Lower leg skin (tissue), 4 donors: Measurements from ENCODE around the gene PUDP. TPM values are rescaled to one million over a fixed set of nuclear protein-coding genes. Genes with fewer than 3 reads are reported as not detected.

Source experiments
- DNase-seq, 2 donors: peaks; one replicate each; pipeline ENCODE4 v3.0.0-alpha.2; 2019; ENCODE audit warnings: low spot score in 2 of 2
- H3K4me3 ChIP-seq: fragments of 200-600 bp; sonication (generic); 2 replicates; pipeline ENCODE4 v1.5.1; 2017; ENCODE audit warnings: mild to moderate bottlenecking, low read depth; ENCODE audit not compliant: poor library complexity, severe bottlenecking
- CTCF ChIP-seq, 3 donors: fragments of 450-650 bp; IDR thresholded peaks; one replicate each; pipeline ENCODE4 v1.5.1; 2016; ENCODE audit warnings: antibody characterized with exemption in 3 of 3, mild to moderate bottlenecking in 3 of 3, moderate library complexity in 2 of 3
- POLR2A ChIP-seq, 2 donors: fragments of 450-650 bp; IDR thresholded peaks; one replicate each; pipeline ENCODE4 v1.6.1; 2016 to 2017; ENCODE audit warnings: antibody characterized with exemption in 2 of 2, mild to moderate bottlenecking in 1 of 2, moderate library complexity in 1 of 2
- WGBS, 2 donors: methylation state at CpG; one replicate each; pipeline ENCODE4 v1.1.5; 2018; 5-methylcytosine and 5-hydroxymethylcytosine counted together
- intact Hi-C: fragments of 100-400 bp; cut with DNase I; formaldehyde crosslinking; loops from one replicate; pipeline ENCODE4 v1.15.0; 2023; ENCODE audit warnings: low total_unique reads
- total RNA-seq, 4 donors: library from RNA; depleted of rRNA; stranded (reverse); fragments of >200 nt; gene quantifications; one replicate each; pipeline ENCODE4 v1.1.0, GENCODE V29; 2016

PUDP gene
- total RNA-seq, 4 donors from 2014 or later = 5.7 to 10.7 (median 7.9) TPM

DNA sequence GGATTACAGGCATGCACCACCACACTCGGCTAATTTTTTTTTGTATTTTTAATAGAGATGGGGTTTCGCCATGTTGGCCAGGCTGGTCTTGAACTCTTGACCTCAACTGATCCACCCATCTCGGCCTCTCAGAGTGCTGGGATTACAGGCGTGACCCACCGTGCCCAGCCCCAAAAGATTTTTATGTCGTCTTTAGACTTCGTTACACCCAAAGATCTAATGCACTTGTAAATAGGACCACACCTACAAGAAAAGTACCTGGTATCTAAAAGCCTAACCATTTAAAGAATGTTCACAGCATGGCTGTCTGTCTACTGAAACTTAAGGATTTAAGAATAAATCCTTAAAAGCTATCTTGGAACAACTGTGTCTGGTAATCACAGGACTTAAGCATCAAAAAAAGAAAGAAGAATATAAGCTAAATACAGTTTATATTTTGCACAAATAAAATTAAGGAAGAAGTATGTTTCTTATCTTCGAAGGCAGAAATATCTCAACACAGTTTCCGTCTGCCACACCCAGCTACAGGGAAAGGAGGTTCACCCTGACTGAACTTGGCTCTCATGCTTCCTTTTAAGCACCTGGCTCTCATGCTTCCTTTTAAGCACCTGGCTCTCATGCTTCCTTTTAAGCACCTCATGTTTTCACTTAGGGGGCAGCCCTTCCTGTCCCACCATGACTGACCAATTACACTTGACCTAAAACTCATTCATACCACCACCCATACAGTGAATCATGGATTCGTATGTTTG, 92.4 kb downstream of the PUDP start:
- 70 to 75% methylated on average over 10 of the region's 10 CpGs for WGBS, 2 donors
- H3K4me3 ChIP-seq = no peak overlapping the region
- DNase-seq = no peak
- intact Hi-C loops = no loop called here
- TF ChIP-seq POLR2A (IDR thresholded peaks at IDR 0.05) (no peak), CTCF (IDR thresholded peaks at IDR 0.05) (no peak)

GRCh38 chrX:7054219-7055216, 93.4 kb downstream of the PUDP start:
- TF ChIP-seq CTCF (IDR thresholded peaks at IDR 0.05) (no peak), POLR2A (IDR thresholded peaks at IDR 0.05) (no peak)
- intact Hi-C loops = no loop called here
- 89 to 92% methylated on average over 14 of the region's 14 CpGs for WGBS, 2 donors
- DNase-seq = no peak
- no peak overlapping the region for H3K4me3 ChIP-seq

DNA sequence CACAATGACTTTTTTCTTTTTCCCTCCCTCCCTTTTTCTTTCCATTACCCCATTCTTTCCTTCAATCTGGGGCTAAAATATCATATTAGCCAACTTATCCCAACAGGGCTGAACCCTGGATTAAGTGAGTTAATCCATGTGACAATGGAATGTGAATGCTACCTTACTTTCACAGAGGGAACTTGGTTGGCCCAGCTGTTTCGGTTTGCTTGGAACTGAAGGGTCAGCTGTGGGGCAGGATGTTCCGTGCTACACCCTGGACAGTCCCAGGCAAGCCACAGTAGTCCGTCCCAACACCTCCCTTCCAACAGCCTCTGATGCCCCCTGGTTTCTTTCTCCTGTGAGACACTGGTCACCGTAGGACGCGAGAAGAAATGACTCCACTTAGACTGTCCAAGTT, 95.4 kb downstream of the PUDP start:
- no peak for TF ChIP-seq CTCF (IDR thresholded peaks at IDR 0.05)
- no peak for DNase-seq
- H3K4me3 ChIP-seq = no peak overlapping the region
- WGBS, 2 donors = 94 to 100% methylated on average over 6 of the region's 6 CpGs
- intact Hi-C loops = no loop called here

- no peak for DNase-seq
- intact Hi-C loops = no loop called here
- no peak overlapping the region for H3K4me3 ChIP-seq
- WGBS, 2 donors = 84 to 90% methylated on average over 11 of the region's 11 CpGs
- TF ChIP-seq CTCF (IDR thresholded peaks at IDR 0.05) (no peak), POLR2A (IDR thresholded peaks at IDR 0.05) (no peak)
Measured at GRCh38 chrX:7050271-7050670, 97.7 kb downstream of the PUDP start.

DNA sequence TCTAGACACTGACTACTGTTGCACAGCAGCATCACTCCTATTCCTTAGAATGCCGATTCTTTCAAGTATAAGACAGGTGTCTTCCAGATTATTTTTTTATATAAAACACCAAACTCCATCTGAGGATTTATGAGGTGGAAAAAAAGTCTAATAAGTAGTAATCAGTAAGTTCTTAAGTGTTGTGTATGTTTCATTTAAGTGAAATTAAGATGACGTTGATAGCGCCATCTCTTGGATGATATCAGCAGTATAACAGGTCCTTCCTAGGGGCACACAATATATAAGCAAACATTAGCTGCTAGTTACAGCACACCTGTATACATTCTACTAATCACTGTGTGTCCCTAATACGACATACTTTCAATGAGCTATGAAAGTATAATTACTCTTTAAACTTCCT, 100.0 kb downstream of the PUDP start:
- no peak overlapping the region for H3K4me3 ChIP-seq
- no peak for TF ChIP-seq CTCF (IDR thresholded peaks at IDR 0.05)
- no peak for TF ChIP-seq POLR2A (IDR thresholded peaks at IDR 0.05)
- no peak for DNase-seq
- intact Hi-C loops = no loop called here
- WGBS, 2 donors = 93 to 96% methylated on average over 4 of the region's 4 CpGs
